ENCODE measurements around the gene NAV2.

DNA sequence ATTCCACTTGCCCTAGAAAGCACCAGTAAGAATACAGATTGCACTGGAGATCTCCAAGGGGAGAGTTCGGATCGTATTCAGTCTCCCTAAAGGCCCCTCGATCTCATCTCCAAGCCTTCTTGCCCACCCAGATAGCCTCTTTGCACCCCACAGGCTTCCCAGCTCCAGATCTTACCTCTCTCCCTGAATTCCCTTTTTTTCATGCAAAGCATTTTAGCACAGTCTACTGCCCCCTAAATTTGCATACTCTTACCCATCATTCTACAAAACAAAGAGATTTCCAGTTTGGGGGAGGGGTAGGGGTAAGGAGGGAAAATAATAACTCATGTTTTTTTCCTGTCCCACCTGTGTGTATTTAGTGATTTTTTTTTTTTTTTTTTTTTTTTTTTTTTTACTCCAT is 105.2 kb downstream of the NAV2 start:
- TF ChIP-seq, protein P1, sequence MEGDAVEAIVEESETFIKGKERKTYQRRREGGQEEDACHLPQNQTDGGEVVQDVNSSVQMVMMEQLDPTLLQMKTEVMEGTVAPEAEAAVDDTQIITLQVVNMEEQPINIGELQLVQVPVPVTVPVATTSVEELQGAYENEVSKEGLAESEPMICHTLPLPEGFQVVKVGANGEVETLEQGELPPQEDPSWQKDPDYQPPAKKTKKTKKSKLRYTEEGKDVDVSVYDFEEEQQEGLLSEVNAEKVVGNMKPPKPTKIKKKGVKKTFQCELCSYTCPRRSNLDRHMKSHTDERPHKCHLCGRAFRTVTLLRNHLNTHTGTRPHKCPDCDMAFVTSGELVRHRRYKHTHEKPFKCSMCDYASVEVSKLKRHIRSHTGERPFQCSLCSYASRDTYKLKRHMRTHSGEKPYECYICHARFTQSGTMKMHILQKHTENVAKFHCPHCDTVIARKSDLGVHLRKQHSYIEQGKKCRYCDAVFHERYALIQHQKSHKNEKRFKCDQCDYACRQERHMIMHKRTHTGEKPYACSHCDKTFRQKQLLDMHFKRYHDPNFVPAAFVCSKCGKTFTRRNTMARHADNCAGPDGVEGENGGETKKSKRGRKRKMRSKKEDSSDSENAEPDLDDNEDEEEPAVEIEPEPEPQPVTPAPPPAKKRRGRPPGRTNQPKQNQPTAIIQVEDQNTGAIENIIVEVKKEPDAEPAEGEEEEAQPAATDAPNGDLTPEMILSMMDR (IDR thresholded peaks at IDR 0.05), result no peak
- TF ChIP-seq POLR2A (IDR thresholded peaks at IDR 0.05), result no peak
